ENCODE data around the gene YKT6. TPM values are rescaled to one million over a fixed set of nuclear protein-coding genes. Genes with fewer than 3 reads are reported as not detected.

The YKT6 gene
- total RNA-seq, 1 donor from 2014 or later: 83.7 TPM

GRCh38 chr7:44247868-44248651, 47.3 kb downstream of the YKT6 start:
- no peak overlapping the region for H3K27ac Mint-ChIP-seq
- DNase-seq (ENCODE audit: low spot score in 2 of 2, unreplicated experiment in 2 of 2): no peak
- no peaks in the 10 kb centered on the region for H3K36me3 Mint-ChIP-seq
- H3K4me3 Mint-ChIP-seq: no peak overlapping the region
- no peaks in the 10 kb centered on the region for H3K4me1 Mint-ChIP-seq
- no peaks in the 10 kb centered on the region for H3K9me3 Mint-ChIP-seq
- H3K27me3 Mint-ChIP-seq (ENCODE audit: low read depth): no peaks in the 10 kb centered on the region
- TF ChIP-seq, protein P1, sequence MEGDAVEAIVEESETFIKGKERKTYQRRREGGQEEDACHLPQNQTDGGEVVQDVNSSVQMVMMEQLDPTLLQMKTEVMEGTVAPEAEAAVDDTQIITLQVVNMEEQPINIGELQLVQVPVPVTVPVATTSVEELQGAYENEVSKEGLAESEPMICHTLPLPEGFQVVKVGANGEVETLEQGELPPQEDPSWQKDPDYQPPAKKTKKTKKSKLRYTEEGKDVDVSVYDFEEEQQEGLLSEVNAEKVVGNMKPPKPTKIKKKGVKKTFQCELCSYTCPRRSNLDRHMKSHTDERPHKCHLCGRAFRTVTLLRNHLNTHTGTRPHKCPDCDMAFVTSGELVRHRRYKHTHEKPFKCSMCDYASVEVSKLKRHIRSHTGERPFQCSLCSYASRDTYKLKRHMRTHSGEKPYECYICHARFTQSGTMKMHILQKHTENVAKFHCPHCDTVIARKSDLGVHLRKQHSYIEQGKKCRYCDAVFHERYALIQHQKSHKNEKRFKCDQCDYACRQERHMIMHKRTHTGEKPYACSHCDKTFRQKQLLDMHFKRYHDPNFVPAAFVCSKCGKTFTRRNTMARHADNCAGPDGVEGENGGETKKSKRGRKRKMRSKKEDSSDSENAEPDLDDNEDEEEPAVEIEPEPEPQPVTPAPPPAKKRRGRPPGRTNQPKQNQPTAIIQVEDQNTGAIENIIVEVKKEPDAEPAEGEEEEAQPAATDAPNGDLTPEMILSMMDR (IDR thresholded peaks at IDR 0.05; ENCODE audit: unreplicated experiment): no peak

DNA sequence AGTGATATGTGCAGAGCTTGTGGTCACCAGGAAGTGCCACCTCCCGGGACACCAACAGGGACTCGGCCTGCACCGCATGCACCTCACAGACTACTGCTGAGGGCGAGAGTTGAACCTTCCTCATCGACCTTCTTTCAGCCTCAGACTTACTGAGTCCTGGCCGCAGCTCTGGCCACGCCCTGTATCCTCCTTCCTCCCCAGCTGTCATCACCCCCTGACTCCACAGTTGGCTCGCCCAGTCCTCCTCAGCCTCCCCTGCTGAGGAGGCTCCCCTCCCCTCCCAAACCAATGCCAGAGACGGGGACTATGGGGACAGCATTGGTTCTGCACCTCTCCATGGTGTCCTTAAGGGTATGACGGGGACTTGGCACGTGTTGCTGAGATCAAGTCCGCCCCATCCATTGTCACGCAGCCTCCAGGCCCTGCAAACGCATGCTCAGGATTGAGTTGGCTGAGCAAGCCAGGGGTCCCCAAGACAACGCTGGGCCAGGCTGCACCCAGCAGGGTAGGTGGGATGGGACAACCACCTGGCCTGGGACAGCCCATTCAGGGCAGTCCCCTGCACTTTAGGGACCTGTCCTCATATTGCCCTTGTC, 49.0 kb downstream of the YKT6 start:
- Mint-ChIP-seq H3K27me3 (ENCODE audit: low read depth) (no peaks in the 10 kb centered on the region), H3K27ac (no peak overlapping the region), H3K36me3 (no peaks in the 10 kb centered on the region), H3K9me3 (peaks cover 4% of the 10 kb centered on the region), H3K4me3 (no peak overlapping the region), H3K4me1 (no peaks in the 10 kb centered on the region)
- DNase-seq (ENCODE audit: low spot score in 2 of 2, unreplicated experiment in 2 of 2): no peak
- TF ChIP-seq, protein P1 (IDR thresholded peaks at IDR 0.05; ENCODE audit: unreplicated experiment): no peak

GRCh38 chr7:44251269-44251668, 50.5 kb downstream of the YKT6 start:
- H3K27ac Mint-ChIP-seq: no peak overlapping the region
- no peak for DNase-seq (ENCODE audit: low spot score in 2 of 2, unreplicated experiment in 2 of 2)
- peaks cover 5% of the 10 kb centered on the region for H3K9me3 Mint-ChIP-seq
- H3K27me3 Mint-ChIP-seq (ENCODE audit: low read depth): no peaks in the 10 kb centered on the region
- no peaks in the 10 kb centered on the region for H3K4me1 Mint-ChIP-seq
- TF ChIP-seq, protein P1 (IDR thresholded peaks at IDR 0.05; ENCODE audit: unreplicated experiment): no peak
- H3K36me3 Mint-ChIP-seq: no peaks in the 10 kb centered on the region
- H3K4me3 Mint-ChIP-seq: no peak overlapping the region

DNA sequence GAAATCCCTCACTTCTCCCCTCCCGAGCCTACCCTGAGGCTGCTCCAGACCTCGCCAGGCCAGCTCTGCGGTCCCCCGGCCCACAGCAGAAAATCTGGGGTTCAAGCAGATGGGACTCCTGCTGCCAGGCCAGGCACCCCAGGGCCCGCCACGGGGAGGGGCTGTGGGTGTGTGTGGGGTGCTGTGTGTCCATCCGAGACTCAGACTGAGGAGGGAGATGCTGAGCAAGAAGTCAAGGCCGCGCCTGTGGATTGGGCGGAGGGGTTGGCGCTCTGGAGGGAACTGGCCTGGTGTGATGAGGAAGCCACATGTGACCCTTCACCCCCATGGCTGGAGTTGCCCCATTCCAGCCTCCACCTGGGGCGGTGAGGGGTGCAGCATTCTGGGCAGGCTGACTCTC, 51.1 kb downstream of the YKT6 start:
- H3K27me3 Mint-ChIP-seq (ENCODE audit: low read depth): no peaks in the 10 kb centered on the region
- H3K36me3 Mint-ChIP-seq: no peaks in the 10 kb centered on the region

DNA sequence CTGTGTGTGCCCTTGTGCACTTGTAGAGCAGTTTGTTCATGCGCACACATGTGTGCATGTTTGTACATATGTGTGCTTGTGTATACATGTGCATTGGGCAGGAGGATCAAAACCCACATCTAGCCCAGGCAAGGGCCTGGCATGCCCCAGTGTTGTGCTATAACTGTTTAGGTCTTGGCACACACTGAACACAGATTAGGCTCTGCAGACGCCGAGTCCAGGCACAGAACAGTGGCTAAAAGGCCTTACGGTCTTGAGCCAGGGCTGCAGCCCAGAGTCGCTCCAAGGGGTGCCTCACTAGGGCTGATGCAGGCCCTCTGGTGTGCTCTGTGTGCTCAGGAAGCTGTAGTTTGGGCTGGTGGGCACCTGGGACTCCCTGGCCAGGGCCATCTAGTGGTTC, 55.7 kb downstream of the YKT6 start:
- Mint-ChIP-seq H3K27ac (no peak overlapping the region), H3K4me3 (no peak overlapping the region), H3K27me3 (ENCODE audit: low read depth) (no peaks in the 10 kb centered on the region), H3K9me3 (peaks cover 5% of the 10 kb centered on the region), H3K36me3 (no peaks in the 10 kb centered on the region), H3K4me1 (peaks cover 13% of the 10 kb centered on the region)
- no peak for DNase-seq (ENCODE audit: low spot score in 2 of 2, unreplicated experiment in 2 of 2)
- TF ChIP-seq, protein P1 (IDR thresholded peaks at IDR 0.05; ENCODE audit: unreplicated experiment): no peak

More for the DNA sequence above, 51.1 kb downstream of the YKT6 start:
- Mint-ChIP-seq H3K9me3 (peaks cover 5% of the 10 kb centered on the region), H3K4me1 (no peaks in the 10 kb centered on the region), H3K4me3 (no peak overlapping the region), H3K27ac (no peak overlapping the region)
- TF ChIP-seq, protein P1 (IDR thresholded peaks at IDR 0.05; ENCODE audit: unreplicated experiment): no peak
- no peak for DNase-seq (ENCODE audit: low spot score in 2 of 2, unreplicated experiment in 2 of 2)
